Body of pancreas (tissue), 4 donors: ENCODE measurements around the gene MIAT. TPM values are rescaled to one million over a fixed set of nuclear protein-coding genes. Genes with fewer than 3 reads are reported as not detected.
"Not testable (repeated sequence)": the region's sequence is repeated elsewhere in the genome, so short reads cannot be mapped to it uniquely, and the experiment has no call there.

Experiments used
- ATAC-seq: fragments of 150-250 bp; one replicate; pipeline ENCODE4 v1.9.1; 2016
- DNase-seq, 4 donors: peaks; one replicate each; pipeline ENCODE4 v3.0.0-alpha.2; 2019
- H3K27ac ChIP-seq, 4 donors: fragments of 200-600 bp; sonication (generic); 1 replicate in 3 of 4; 2 replicates in 1 of 4; pipeline versions ENCODE4 v1.5.1 to v1.6.1; 2016 to 2019; ENCODE audit warnings: mild to moderate bottlenecking in 1 of 4, mixed read lengths in 1 of 4, moderate library complexity in 1 of 4
- H3K27me3 ChIP-seq, 2 donors: fragments of 200-600 bp; sonication (generic); one replicate each; pipeline ENCODE4 v1.6.0; 2016; ENCODE audit warnings: mild to moderate bottlenecking in 1 of 2
- H3K36me3 ChIP-seq, 2 donors: fragments of 200-600 bp; sonication (generic); replicated peaks in 1 of 2; 2 replicates each; pipeline ENCODE4 v1.5.1; 2016; ENCODE audit warnings: low read depth in 2 of 2; ENCODE audit not compliant: insufficient read depth in 1 of 2
- H3K4me1 ChIP-seq: fragments of 200-600 bp; sonication (generic); one replicate; pipeline ENCODE4 v1.6.0; 2016
- H3K4me3 ChIP-seq, 2 donors: fragments of 200-600 bp; sonication (generic); 1 replicate in 1 of 2; 2 replicates in 1 of 2; pipeline ENCODE4 v1.5.1; 2016 to 2019
- H3K9me3 ChIP-seq, 3 donors: fragments of 200-600 bp; sonication (generic); 1 replicate in 2 of 3; 2 replicates in 1 of 3; pipeline ENCODE4 v1.5.1; 2016
- CTCF ChIP-seq, 7 experiments: fragments of 450-650 bp in 4 of 7; fragments of 200-600 bp in 3 of 7; sonication (generic) in 3 of 7; IDR thresholded peaks; one replicate each; pipeline ENCODE4 v1.5.1; 2016 to 2019; ENCODE audit warnings: antibody characterized with exemption in 7 of 7
- POLR2A ChIP-seq, 3 donors: fragments of 450-650 bp; IDR thresholded peaks; one replicate each; pipeline ENCODE4 v1.6.1; 2016; ENCODE audit warnings: antibody characterized with exemption in 3 of 3, mild to moderate bottlenecking in 2 of 3
- WGBS, 2 donors: methylation state at CpG; one replicate each; pipeline ENCODE4 v1.1.5; 2017; 5-methylcytosine and 5-hydroxymethylcytosine counted together
- intact Hi-C: fragments of 100-400 bp; cut with DNase I; formaldehyde crosslinking; loops from one replicate; pipeline ENCODE4 v1.15.1; 2023
- total RNA-seq, 2 donors: library from RNA; depleted of rRNA; stranded (reverse); fragments of >200 nt; gene quantifications; one replicate each; pipeline ENCODE4 v1.1.0, GENCODE V29; 2016

Gene MIAT
- total RNA-seq, 2 donors from 2014 or later: 1.0 to 2.6 TPM

- Histone ChIP-seq H3K27ac (no peak overlapping the region), H3K36me3 (no peaks in the 10 kb centered on the region), H3K27me3 (no peaks in the 10 kb centered on the region), H3K4me1 (no peaks in the 10 kb centered on the region), H3K9me3 (no peaks in the 10 kb centered on the region), H3K4me3 (no peak overlapping the region)
- no peak for TF ChIP-seq POLR2A (IDR thresholded peaks at IDR 0.05)
- DNase-seq (no peak), ATAC-seq (no peak)
- WGBS, 2 donors: 90 to 93% methylated on average over 3 of the region's 3 CpGs
- intact Hi-C loops: no loop called here
These were observed 34.8 kb downstream of the MIAT start for GRCh38 chr22:26692215-26692614.

- Histone ChIP-seq H3K27ac (no peak overlapping the region), H3K36me3 (no peaks in the 10 kb centered on the region), H3K9me3 (no peaks in the 10 kb centered on the region), H3K4me1 (no peaks in the 10 kb centered on the region), H3K4me3 (no peak overlapping the region), H3K27me3 (no peaks in the 10 kb centered on the region)
- TF ChIP-seq CTCF (IDR thresholded peaks at IDR 0.05) (no peak), POLR2A (IDR thresholded peaks at IDR 0.05) (no peak)
- ATAC-seq: no peak
- no peak for DNase-seq
- intact Hi-C loops: no loop called here
- WGBS, 2 donors: 71 to 90% methylated on average over 2 of the region's 2 CpGs
These were observed 39.8 kb downstream of the MIAT start for GRCh38 chr22:26697151-26697550.

GRCh38 chr22:26700462-26700861, 43.1 kb downstream of the MIAT start:
- Histone ChIP-seq H3K4me1 (no peaks in the 10 kb centered on the region), H3K27ac (no peak overlapping the region), H3K27me3 (no peaks in the 10 kb centered on the region), H3K9me3 (no peaks in the 10 kb centered on the region), H3K36me3 (no peaks in the 10 kb centered on the region), H3K4me3 (no peak overlapping the region)
- intact Hi-C loops: no loop called here
- DNase-seq (no peak), ATAC-seq (no peak)
- no peak for TF ChIP-seq CTCF (IDR thresholded peaks at IDR 0.05)

GRCh38 chr22:26700886-26701285, 43.5 kb downstream of the MIAT start:
- ATAC-seq (no peak), DNase-seq (no peak)
- no peaks in the 10 kb centered on the region for H3K4me1 ChIP-seq
- H3K36me3 ChIP-seq: no peaks in the 10 kb centered on the region
- no peaks in the 10 kb centered on the region for H3K9me3 ChIP-seq
- 91 to 100% methylated on average over 4 of the region's 4 CpGs for WGBS, 2 donors
- H3K27me3 ChIP-seq: no peaks in the 10 kb centered on the region
- H3K4me3 ChIP-seq: no peak overlapping the region
- no peak overlapping the region for H3K27ac ChIP-seq
- intact Hi-C loops: no loop called here
- no peak for TF ChIP-seq CTCF (IDR thresholded peaks at IDR 0.05)
- no peak for TF ChIP-seq POLR2A (IDR thresholded peaks at IDR 0.05)

GRCh38 chr22:26701323-26701722, 43.9 kb downstream of the MIAT start:
- Histone ChIP-seq H3K27me3 (no peaks in the 10 kb centered on the region), H3K27ac (no peak overlapping the region), H3K4me1 (no peaks in the 10 kb centered on the region), H3K4me3 (no peak overlapping the region), H3K9me3 (no peaks in the 10 kb centered on the region), H3K36me3 (no peaks in the 10 kb centered on the region)
- TF ChIP-seq POLR2A (IDR thresholded peaks at IDR 0.05): no peak
- intact Hi-C loops: no loop called here
- WGBS, 2 donors: 79 to 81% methylated on average over 1 of the region's 1 CpG
- DNase-seq (no peak), ATAC-seq (no peak)

- ATAC-seq: no peak
These were observed 45.8 kb downstream of the MIAT start for GRCh38 chr22:26702906-26703830.

GRCh38 chr22:26705379-26705778, 48.0 kb downstream of the MIAT start:
- H3K4me3 ChIP-seq, H3K36me3 ChIP-seq, intact Hi-C loops, H3K27ac ChIP-seq, DNase-seq, ATAC-seq, H3K27me3 ChIP-seq, H3K9me3 ChIP-seq, H3K4me1 ChIP-seq: not testable (repeated sequence)
- WGBS, 2 donors: 71 to 72% methylated on average over 4 of the region's 4 CpGs

More at GRCh38 chr22:26702906-26703830, 45.8 kb downstream of the MIAT start:
- no peak for TF ChIP-seq POLR2A (IDR thresholded peaks at IDR 0.05)
- TF ChIP-seq CTCF (IDR thresholded peaks at IDR 0.05): no peak
- no peak overlapping the region for H3K27ac ChIP-seq
- intact Hi-C loops: no loop called here
- H3K36me3 ChIP-seq: no peaks in the 10 kb centered on the region
- H3K4me1 ChIP-seq: no peaks in the 10 kb centered on the region
- 93 to 96% methylated on average over 6 of the region's 6 CpGs for WGBS, 2 donors
- no peak overlapping the region for H3K4me3 ChIP-seq
- H3K27me3 ChIP-seq: no peaks in the 10 kb centered on the region
- no peak for DNase-seq
- no peaks in the 10 kb centered on the region for H3K9me3 ChIP-seq
